ENCODE results near the gene PPP1R7. TPM values are rescaled to one million over a fixed set of nuclear protein-coding genes. Genes with fewer than 3 reads are reported as not detected.

PPP1R7 gene
- total RNA-seq, 1 donor from 2014 or later: 51.1 TPM

- no peak overlapping the region for H3K4me3 ChIP-seq
- H3K4me1 ChIP-seq: peaks cover 21% of the 10 kb centered on the region
- no peak for DNase-seq (ENCODE audit: extremely low spot score in 2 of 2)
- peaks cover 0 to 19% of the 10 kb centered on the region in 2 donors for H3K36me3 ChIP-seq
- intact Hi-C loops (cut with DNase I): loop anchor here (10.0 kb wide), 1 partner anchor 81 kb away; no protein-coding TSS in a partner anchor
- H3K27ac ChIP-seq: no peak overlapping the region
- H3K9me3 ChIP-seq: no peaks in the 10 kb centered on the region
- H3K27me3 ChIP-seq: no peaks in the 10 kb centered on the region
- TF ChIP-seq POLR2AphosphoS5 (IDR thresholded peaks at IDR 0.05; ENCODE audit: insufficient read depth in 1 of 2, low read depth in 1 of 2) (no peak), CTCF (IDR thresholded peaks at IDR 0.05) (no peak), POLR2A (IDR thresholded peaks at IDR 0.05) (no peak)
Observed at GRCh38 chr2:241223211-241224017, 73.1 kb downstream of the PPP1R7 start.

GRCh38 chr2:241224018-241224850 lies 74.0 kb downstream of the PPP1R7 start:
- Histone ChIP-seq H3K27ac (no peak overlapping the region), H3K4me3 (no peak overlapping the region), H3K27me3 (no peaks in the 10 kb centered on the region), H3K9me3 (no peaks in the 10 kb centered on the region), H3K36me3 (peaks cover 0 to 27% of the 10 kb centered on the region in 2 donors), H3K4me1 (peaks cover 12% of the 10 kb centered on the region)
- intact Hi-C loops (cut with DNase I): loop anchor here (10.0 kb wide), 1 partner anchor 81 kb away; no protein-coding TSS in a partner anchor
- TF ChIP-seq CTCF (IDR thresholded peaks at IDR 0.05): no peak
- no peak for TF ChIP-seq POLR2AphosphoS5 (IDR thresholded peaks at IDR 0.05; ENCODE audit: insufficient read depth in 1 of 2, low read depth in 1 of 2)
- no peak for TF ChIP-seq POLR2A (IDR thresholded peaks at IDR 0.05)
- no peak for DNase-seq (ENCODE audit: extremely low spot score in 2 of 2)

- no peak for DNase-seq (ENCODE audit: extremely low spot score in 2 of 2)
- Histone ChIP-seq H3K36me3 (peaks cover 0 to 34% of the 10 kb centered on the region in 2 donors), H3K4me1 (peaks cover 12% of the 10 kb centered on the region), H3K4me3 (no peak overlapping the region), H3K27me3 (no peaks in the 10 kb centered on the region), H3K27ac (no peak overlapping the region), H3K9me3 (no peaks in the 10 kb centered on the region)
- intact Hi-C loops (cut with DNase I): loop anchor here (10.0 kb wide), 1 partner anchor 80 kb away; no protein-coding TSS in a partner anchor
- TF ChIP-seq CTCF (IDR thresholded peaks at IDR 0.05): no peak
- no peak for TF ChIP-seq POLR2AphosphoS5 (IDR thresholded peaks at IDR 0.05; ENCODE audit: insufficient read depth in 1 of 2, low read depth in 1 of 2)
- no peak for TF ChIP-seq POLR2A (IDR thresholded peaks at IDR 0.05)
Observed at GRCh38 chr2:241224851-241225438, 74.7 kb downstream of the PPP1R7 start.

GRCh38 chr2:241225545-241225944 lies 75.3 kb downstream of the PPP1R7 start:
- H3K27ac ChIP-seq: no peak overlapping the region
- H3K27me3 ChIP-seq: no peaks in the 10 kb centered on the region
- H3K9me3 ChIP-seq: no peaks in the 10 kb centered on the region
- peaks cover 12% of the 10 kb centered on the region for H3K4me1 ChIP-seq
- H3K36me3 ChIP-seq: peaks cover 0 to 40% of the 10 kb centered on the region in 2 donors
- DNase-seq (ENCODE audit: extremely low spot score in 2 of 2): no peak
- H3K4me3 ChIP-seq: no peak overlapping the region
- no peak for TF ChIP-seq POLR2A (IDR thresholded peaks at IDR 0.05)
- no peak for TF ChIP-seq CTCF (IDR thresholded peaks at IDR 0.05)
- TF ChIP-seq POLR2AphosphoS5 (IDR thresholded peaks at IDR 0.05; ENCODE audit: insufficient read depth in 1 of 2, low read depth in 1 of 2): no peak
- intact Hi-C loops (cut with DNase I): loop anchor here (10.0 kb wide), 1 partner anchor 79 kb away; no protein-coding TSS in a partner anchor

Measured in vagina (tissue), 2 donors.